GM19099 (cell line): Measurements from ENCODE around the gene ATP8B4.

ENCODE experiments used
- POLR2A ChIP-seq: IDR thresholded peaks from 3 replicates; pipeline ENCODE4 v1.6.1; 2011; ENCODE audit warnings: low read depth; ENCODE audit not compliant: insufficient read length; ENCODE audit errors: extremely low read depth

The ATP8B4 gene

GRCh38 chr15:50123861-50124557 is 5.0 kb upstream of the ATP8B4 start:
- TF ChIP-seq POLR2A = no peak

DNA sequence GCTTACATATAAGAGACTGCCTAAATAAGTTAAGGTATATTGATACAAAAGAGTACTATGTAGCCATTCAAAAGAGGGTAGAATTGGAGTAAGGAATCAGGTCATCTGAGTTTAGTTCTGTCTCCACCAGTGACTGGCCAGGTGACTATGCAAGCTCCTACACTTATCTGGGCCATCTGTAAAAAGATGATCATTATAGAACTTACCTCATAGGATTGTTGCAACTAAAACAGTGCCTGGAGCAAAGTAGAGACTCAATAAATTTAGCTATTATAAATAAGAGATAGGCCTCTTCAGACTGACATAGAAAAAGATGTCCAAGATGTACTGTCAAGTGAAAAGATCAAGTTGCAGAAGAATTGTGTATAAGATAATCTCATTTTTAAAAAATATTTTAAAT is 1.7 kb upstream of the ATP8B4 start:
- TF ChIP-seq POLR2A = no peak

DNA sequence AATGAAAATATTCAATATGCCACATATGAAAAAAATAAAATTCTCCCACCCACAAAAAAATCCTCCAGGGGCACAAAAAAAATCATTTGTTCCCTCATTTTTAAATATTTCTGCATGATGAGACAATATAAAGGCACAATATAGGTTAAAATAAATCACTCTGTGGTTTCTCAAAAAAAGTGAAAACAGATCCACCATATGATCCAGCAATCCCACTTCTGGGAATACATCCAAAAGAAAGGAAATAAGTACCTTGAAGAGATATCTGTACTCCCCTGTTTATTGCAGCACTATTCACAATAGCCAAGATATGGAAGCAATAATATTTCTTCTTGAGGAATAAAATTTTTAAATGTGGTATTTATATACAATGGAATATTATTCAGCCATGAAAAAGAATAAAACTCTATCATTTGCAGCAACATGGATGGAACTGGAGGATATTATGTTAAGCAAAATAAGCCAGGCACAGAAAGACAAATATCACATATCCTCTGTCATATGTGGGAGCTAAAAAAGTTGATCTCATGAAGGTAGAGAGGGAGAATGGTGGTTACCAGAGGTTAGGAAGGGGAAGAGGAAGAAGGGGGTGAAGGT is 1.5 kb downstream of the ATP8B4 start:
- no peak for TF ChIP-seq POLR2A

GRCh38 chr15:50116477-50116876 is 2.6 kb downstream of the ATP8B4 start:
- no peak for TF ChIP-seq POLR2A

- no peak for TF ChIP-seq POLR2A
Measured at GRCh38 chr15:50113992-50114780, 4.8 kb downstream of the ATP8B4 start.

DNA sequence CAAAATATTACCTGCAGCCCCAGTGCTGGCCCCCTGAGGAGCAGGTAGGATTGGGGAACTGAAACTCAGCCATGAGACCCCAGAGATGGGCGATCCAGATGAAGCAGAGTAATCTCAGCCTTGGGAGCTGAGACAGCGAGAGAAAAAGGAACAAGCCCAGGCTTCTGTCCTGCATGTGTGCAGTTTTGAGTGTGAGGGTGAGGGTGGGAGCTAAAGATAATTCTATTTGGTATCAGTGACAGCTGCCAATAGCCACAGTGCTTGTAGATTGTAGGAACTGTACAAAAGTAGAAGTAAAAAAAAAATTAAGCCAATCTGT is 5.9 kb downstream of the ATP8B4 start:
- no peak for TF ChIP-seq POLR2A

DNA sequence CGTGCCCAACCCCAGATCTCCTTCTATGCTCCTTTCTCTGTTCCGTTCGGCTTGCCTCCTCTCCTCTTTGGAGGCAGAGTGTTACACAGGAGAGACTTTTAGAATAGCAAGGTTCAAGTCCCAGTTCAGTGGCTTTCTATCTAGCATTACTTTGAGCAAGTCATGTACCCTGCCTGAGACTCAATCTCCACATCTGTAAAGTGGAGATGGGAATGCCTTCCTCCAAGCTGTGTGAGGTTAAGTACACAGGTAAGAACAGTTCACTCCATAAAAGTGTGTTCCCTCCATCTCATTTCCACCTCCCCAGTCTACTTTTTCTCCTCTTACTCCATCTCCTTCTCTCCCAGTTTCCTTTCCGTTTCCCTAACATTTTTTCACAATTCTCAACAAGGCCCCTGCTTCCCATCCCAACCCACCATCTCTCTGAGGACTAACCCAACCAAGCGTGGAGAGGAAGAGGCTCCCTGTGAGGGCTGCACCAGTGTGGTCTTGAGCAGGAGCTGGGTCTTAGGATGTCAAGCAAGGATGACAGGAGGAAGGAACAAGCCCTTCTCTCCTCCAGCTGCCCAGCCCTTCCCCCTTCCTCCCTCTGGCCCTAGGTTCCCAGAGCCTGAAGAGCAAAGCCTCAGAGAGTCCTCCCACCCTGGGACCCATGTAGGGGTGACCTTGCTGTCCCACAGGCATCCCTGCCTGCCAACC is 6.4 kb downstream of the ATP8B4 start:
- TF ChIP-seq POLR2A = no peak

GRCh38 chr15:50110285-50110684 is 8.7 kb downstream of the ATP8B4 start:
- TF ChIP-seq POLR2A = no peak

DNA sequence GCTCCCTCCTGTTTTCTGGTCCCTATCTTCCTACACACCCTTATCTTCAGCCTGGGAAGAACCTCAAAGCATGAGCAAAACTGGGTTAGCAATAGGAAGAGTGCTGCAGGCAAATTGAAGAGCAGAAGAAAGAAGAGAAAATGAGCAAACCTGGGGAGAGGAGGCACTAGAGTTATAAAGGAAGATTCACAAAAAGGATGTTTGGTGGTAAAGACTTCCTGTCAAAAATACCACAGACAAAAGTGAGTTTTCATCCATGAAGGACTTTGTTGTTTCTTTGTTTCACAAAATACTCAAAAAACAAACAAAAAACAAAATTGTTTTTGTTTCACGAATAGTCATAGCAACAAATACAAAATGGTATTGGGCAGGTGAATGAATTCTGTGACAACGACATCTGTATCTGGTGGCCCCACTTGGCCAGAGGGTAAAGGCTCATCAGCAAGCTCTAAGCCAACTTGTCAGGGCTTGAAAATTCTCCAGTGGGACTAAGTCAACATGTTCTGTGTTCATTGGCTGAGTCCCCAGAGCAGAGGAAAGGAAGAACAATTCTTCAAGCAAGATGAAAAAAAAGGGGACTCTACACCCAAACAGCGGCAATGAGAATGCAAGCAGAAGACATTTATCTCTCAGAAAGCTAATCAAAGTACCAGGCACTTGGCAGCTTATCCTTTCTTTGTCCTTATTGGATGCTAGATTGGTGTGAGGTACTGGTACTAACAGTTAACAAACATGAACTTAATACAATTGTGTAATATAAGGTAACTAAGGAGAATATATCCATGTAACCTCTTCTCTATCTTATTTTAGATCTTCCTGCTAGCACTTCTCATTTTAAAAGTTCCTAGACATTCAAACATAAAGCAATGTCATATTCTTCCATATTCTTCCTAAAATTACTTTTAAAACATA is 9.7 kb downstream of the ATP8B4 start:
- TF ChIP-seq POLR2A = no peak

- TF ChIP-seq POLR2A = no peak
Measured at GRCh38 chr15:50108461-50108860, 10.6 kb downstream of the ATP8B4 start.

DNA sequence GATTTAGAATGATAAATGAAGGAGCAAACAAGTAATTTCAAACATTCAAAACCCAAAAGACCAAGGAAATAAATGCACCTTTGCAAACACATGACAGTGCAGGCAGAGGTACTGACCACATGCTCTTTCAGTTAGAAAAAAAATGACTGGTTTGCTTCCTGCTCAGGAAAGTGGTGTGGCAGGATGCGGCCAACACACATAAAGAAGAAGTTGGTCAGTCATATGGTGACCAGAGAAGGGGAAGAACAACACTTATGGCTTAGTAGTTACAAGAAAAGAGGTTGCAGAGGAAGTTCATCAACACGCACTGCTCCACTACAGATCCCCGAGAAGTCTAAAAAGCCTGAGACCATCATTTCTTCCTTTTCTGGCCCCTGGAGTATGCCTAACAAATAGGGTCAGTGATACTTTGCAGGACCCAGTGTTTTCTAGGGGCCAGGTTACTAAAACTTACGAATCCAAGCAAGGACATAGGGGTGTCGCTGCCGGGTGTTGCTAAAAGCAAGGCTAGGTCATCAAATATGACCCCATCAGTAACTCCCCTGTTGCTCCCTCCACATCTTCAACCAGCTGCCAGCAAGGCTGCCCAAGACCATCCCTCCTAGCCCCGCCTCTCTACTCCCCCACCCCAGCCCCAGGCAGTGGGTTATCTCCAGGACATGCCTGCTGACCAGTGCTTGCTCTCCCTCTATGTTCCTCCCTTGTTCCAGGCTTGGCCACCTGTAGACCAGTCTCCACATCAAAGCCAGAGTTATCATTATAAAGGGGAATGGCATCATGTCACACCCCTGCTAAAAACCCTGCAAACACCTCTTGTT is 11.2 kb downstream of the ATP8B4 start:
- TF ChIP-seq POLR2A = no peak

DNA sequence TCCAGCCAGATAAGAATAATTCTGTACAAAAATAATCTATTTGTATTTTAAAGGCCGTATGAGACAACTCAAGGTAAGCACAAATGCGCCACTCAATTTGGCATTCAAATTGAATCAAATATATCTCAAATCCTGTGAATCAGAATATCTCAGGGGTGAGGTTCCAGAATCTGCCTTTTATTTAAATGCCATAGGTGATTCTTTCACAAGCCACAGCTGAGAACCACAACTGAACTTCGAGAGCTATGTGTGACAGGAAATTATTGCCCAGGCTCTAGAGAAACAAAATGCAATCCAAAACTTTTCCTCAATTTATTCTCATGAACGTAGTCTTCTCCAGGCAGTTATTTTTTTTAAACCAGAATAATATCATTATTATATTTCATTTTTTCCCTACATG is 11.9 kb downstream of the ATP8B4 start:
- no peak for TF ChIP-seq POLR2A

GRCh38 chr15:50106457-50106856 is 12.6 kb downstream of the ATP8B4 start:
- no peak for TF ChIP-seq POLR2A

GRCh38 chr15:50100486-50100885 is 18.5 kb downstream of the ATP8B4 start:
- TF ChIP-seq POLR2A = no peak
